ENCODE results near the gene LSM3. TPM values are rescaled to one million over a fixed set of nuclear protein-coding genes. Genes with fewer than 3 reads are reported as not detected.

LSM3 gene
- total RNA-seq, 2 donors from 2014 or later: 15.0 to 15.4 TPM

DNA sequence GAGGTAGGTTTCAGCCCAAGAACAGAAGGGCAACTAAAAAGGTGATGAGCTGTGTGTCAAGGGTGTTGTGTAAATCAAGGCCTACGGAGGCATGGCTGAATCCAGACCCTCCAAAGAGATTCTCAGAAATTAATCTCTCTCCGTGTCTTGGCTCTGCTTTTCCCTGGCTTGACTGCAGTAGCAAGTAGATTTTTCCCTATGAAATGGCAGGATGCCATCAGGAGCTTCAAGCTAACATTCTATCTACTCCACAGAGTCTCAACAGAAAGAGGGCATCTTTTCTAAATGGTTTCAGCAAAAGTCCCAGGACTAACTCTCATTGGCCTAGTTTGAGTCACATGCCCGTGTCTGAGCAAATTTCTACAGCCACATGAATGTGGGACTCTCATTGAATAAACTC lies 58.3 kb downstream of the LSM3 start:
- peak; percentile 16 for DNase-seq (ENCODE audit: low spot score)
- Histone ChIP-seq H3K27ac (peak overlapping the region; percentile 75 to 95), H3K27me3 (no peaks in the 10 kb centered on the region), H3K4me1 (peaks cover 0 to 29% of the 10 kb centered on the region in 2 donors), H3K36me3 (no peaks in the 10 kb centered on the region), H3K4me3 (no peak overlapping the region), H3K9me3 (peaks cover 0 to 10% of the 10 kb centered on the region in 2 donors)
- TF ChIP-seq, protein P1, sequence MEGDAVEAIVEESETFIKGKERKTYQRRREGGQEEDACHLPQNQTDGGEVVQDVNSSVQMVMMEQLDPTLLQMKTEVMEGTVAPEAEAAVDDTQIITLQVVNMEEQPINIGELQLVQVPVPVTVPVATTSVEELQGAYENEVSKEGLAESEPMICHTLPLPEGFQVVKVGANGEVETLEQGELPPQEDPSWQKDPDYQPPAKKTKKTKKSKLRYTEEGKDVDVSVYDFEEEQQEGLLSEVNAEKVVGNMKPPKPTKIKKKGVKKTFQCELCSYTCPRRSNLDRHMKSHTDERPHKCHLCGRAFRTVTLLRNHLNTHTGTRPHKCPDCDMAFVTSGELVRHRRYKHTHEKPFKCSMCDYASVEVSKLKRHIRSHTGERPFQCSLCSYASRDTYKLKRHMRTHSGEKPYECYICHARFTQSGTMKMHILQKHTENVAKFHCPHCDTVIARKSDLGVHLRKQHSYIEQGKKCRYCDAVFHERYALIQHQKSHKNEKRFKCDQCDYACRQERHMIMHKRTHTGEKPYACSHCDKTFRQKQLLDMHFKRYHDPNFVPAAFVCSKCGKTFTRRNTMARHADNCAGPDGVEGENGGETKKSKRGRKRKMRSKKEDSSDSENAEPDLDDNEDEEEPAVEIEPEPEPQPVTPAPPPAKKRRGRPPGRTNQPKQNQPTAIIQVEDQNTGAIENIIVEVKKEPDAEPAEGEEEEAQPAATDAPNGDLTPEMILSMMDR (IDR thresholded peaks at IDR 0.05): no peak

DNA sequence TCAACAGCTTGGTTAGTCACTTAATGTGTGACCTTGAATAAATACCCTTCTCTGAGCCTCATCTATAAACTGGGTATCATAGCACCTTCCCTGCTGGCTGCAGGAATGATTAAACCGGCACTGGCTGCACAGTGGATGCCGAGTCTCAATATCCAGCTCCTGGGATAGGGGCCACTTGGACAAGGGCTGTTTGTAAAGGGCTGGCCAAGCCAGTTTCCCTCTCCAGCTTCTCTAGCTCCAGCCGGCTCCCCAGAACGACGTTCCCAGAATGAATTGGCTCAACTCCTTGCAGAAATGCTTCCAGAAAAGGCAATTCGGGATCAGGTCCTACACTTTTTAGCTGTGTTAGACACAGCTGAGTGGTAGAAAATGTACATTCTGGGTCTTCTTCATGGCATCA lies 58.8 kb downstream of the LSM3 start:
- DNase-seq (ENCODE audit: low spot score): peak; percentile 56
- no peak overlapping the region for H3K27ac ChIP-seq

DNA sequence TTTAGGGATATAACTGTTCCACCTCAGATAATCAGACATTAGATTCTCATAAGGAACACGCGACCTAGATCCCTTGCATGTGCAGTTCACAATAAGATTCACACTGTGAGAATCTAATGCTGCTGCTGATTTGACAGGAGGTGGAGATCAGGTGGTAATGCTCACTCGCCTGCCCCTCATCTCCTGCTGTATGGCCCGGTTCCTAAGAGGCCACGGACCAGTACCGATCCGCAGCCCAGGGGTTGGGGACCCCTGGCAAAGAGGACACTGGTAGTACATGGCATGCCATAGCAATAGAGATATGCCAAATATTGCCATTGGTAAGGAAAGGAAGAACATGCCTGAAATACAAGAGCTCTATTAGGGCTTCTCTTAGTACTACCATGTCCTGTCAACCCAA lies 59.7 kb downstream of the LSM3 start:
- H3K4me1 ChIP-seq: peaks cover 0 to 15% of the 10 kb centered on the region in 2 donors
- H3K27me3 ChIP-seq: no peaks in the 10 kb centered on the region
- no peak overlapping the region for H3K27ac ChIP-seq
- peak; percentile 32 for DNase-seq (ENCODE audit: low spot score)
- no peak overlapping the region for H3K4me3 ChIP-seq
- H3K9me3 ChIP-seq: peaks cover 0 to 6% of the 10 kb centered on the region in 2 donors
- no peaks in the 10 kb centered on the region for H3K36me3 ChIP-seq
- TF ChIP-seq, protein P1 (IDR thresholded peaks at IDR 0.05): no peak

More for the DNA sequence above, 58.8 kb downstream of the LSM3 start:
- Histone ChIP-seq H3K4me1 (peaks cover 0 to 24% of the 10 kb centered on the region in 2 donors), H3K36me3 (no peaks in the 10 kb centered on the region), H3K9me3 (peaks cover 0 to 10% of the 10 kb centered on the region in 2 donors), H3K4me3 (no peak overlapping the region), H3K27me3 (no peaks in the 10 kb centered on the region)
- TF ChIP-seq, protein P1 (IDR thresholded peaks at IDR 0.05): no peak

DNA sequence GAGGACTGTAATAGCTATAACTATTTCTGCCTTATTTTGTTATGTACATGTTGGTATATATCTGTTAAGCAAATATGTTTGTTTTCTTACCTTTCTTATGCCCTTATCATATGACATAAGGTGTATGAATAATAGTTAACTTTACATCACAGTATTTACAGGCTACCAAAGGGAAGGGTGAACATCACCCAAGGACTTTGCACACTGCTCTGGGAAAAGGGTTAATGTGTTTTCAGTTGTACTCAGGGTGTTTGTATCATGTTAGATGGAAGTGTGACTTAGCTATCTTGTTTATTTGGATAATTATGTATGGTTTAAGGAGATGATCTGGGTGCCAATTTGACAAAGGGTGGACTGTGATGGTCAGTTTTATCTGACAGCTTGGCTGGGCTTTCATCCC lies 60.3 kb downstream of the LSM3 start:
- no peaks in the 10 kb centered on the region for H3K36me3 ChIP-seq
- no peak for DNase-seq (ENCODE audit: low spot score)
- TF ChIP-seq, protein P1 (IDR thresholded peaks at IDR 0.05): no peak

DNA sequence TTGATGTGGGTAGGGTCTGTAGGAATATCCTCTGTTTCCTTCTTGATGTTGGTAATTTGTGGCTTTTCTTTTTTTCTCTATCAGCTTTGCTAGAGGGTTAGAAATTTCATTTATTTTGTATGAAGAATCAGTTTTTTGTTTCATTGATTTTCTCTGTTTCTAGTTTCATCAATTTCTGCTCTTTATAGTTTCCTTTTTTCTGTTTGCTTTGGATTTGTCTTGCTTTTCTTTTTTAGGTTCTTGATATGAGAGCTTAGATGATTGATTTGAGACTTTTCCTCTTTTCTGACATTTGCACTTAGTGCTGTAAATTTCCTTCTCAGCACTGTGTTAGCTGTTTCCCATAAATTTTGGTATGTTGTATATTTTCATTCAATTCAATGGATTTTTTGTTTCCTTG lies 61.3 kb downstream of the LSM3 start:
- H3K27ac ChIP-seq: no peak overlapping the region
- no peaks in the 10 kb centered on the region for H3K9me3 ChIP-seq
- TF ChIP-seq, protein P1 (IDR thresholded peaks at IDR 0.05): no peak
- no peak for DNase-seq (ENCODE audit: low spot score)
- H3K4me3 ChIP-seq: no peak overlapping the region
- H3K27me3 ChIP-seq: no peaks in the 10 kb centered on the region
- H3K36me3 ChIP-seq: no peaks in the 10 kb centered on the region
- H3K4me1 ChIP-seq: peaks cover 0 to 10% of the 10 kb centered on the region in 2 donors

More for the DNA sequence above, 60.3 kb downstream of the LSM3 start:
- Histone ChIP-seq H3K4me3 (no peak overlapping the region), H3K27me3 (no peaks in the 10 kb centered on the region), H3K27ac (no peak overlapping the region), H3K9me3 (peaks cover 0 to under 1% of the 10 kb centered on the region in 2 donors), H3K4me1 (peaks cover 0 to 13% of the 10 kb centered on the region in 2 donors)

DNA sequence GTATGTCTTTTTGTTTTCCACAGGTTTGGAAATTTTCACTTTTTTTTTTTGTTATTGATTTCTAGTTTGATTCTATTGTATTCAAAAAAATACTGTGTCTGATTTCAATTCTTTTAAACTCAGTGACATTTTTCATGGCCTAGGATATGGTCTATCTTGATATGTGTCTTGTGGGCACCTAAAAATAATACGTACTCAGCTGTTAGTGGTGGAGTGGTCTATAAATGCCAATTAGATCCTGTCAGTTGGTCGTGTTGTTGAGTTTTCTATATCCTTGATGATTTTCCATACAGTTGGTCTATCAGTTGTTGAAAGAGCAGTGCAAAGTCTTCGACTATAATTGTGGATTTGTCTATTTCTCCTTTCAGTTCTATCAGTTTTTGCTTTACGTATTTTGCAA lies 61.7 kb downstream of the LSM3 start:
- Histone ChIP-seq H3K36me3 (no peaks in the 10 kb centered on the region), H3K4me1 (peaks cover 0 to 5% of the 10 kb centered on the region in 2 donors), H3K27me3 (no peaks in the 10 kb centered on the region), H3K9me3 (no peaks in the 10 kb centered on the region), H3K4me3 (no peak overlapping the region), H3K27ac (no peak overlapping the region)
- TF ChIP-seq, protein P1 (IDR thresholded peaks at IDR 0.05): no peak
- no peak for DNase-seq (ENCODE audit: low spot score)

All from right atrium auricular region (tissue), 2 donors.